ENCODE measurements around the gene IER3. TPM values are rescaled to one million over a fixed set of nuclear protein-coding genes. Genes with fewer than 3 reads are reported as not detected.
A peak's percentile ranks its signal among the peaks of the same experiment; 100 is the strongest.

The IER3 gene
- total and polyA plus RNA-seq, 4 donors, result 1.3 to 8.1 (median 6.7) TPM

- 20% methylated on average over 13 of the region's 13 CpGs for WGBS
- peak overlapping the region; percentile 8 to 79 for H3K9ac ChIP-seq (ENCODE audit: low read depth in 1 of 2, low read length in 2 of 2)
- H3K9me3 ChIP-seq (ENCODE audit: control insufficient read depth in 4 of 4, low read length in 3 of 4), result no peaks in the 10 kb centered on the region
- H3K27me3 ChIP-seq (ENCODE audit: control insufficient read depth in 4 of 4, insufficient read depth in 4 of 4, low read length in 3 of 4), result no peaks in the 10 kb centered on the region
- TF ChIP-seq SP1 (IDR thresholded peaks at IDR 0.05) (no peak), FOXA1 (IDR thresholded peaks at IDR 0.05) (no peak), MAX (IDR thresholded peaks at IDR 0.05) (no peak), REST (IDR thresholded peaks at IDR 0.05) (no peak), CTCF (IDR thresholded peaks at IDR 0.05; ENCODE audit: low read depth, low read length, missing input control) (no peak)
- H3K27ac ChIP-seq (ENCODE audit: low read depth in 1 of 2, low read length in 2 of 2), result peak overlapping the region; percentile 83 to 92
- DNase-seq (ENCODE audit: low spot score), result no peak
- H3K4me3 ChIP-seq (ENCODE audit: low read depth in 1 of 3, low read length in 3 of 3), result peak overlapping the region; percentile 61 to 96 (median 69)
- peaks cover 7 to 30% (median 24%) of the 10 kb centered on the region in 4 donors for H3K36me3 ChIP-seq (ENCODE audit: control insufficient read depth in 4 of 4, insufficient read depth in 3 of 4, low read depth in 1 of 4, low read length in 3 of 4)
- H3K4me1 ChIP-seq (ENCODE audit: control insufficient read depth in 4 of 4, insufficient read depth in 4 of 4, low read length in 3 of 4), result peaks cover 1 to 21% (median 12%) of the 10 kb centered on the region in 4 donors
Observed at GRCh38 chr6:30741789-30742315, 2.5 kb downstream of the IER3 start.

- peak overlapping the region in 1 of 2 donors; percentile 79 for H3K9ac ChIP-seq (ENCODE audit: low read depth in 1 of 2, low read length in 2 of 2)
- WGBS, result 81% methylated on average over 8 of the region's 8 CpGs
- TF ChIP-seq GABPA (IDR thresholded peaks at IDR 0.05 in 1 of 2, conservative IDR thresholded peaks at IDR 0.05 in 1 of 2) (no peak), YY1 (IDR thresholded peaks at IDR 0.05) (no peak), HNF4A (conservative IDR thresholded peaks at IDR 0.05) (no peak), FOXA2 (IDR thresholded peaks at IDR 0.05) (no peak), SP1 (IDR thresholded peaks at IDR 0.05) (no peak), MAX (IDR thresholded peaks at IDR 0.05) (no peak), RAD21 (IDR thresholded peaks at IDR 0.05) (no peak), ZBTB33 (IDR thresholded peaks at IDR 0.05) (no peak), CTCF (IDR thresholded peaks at IDR 0.05; ENCODE audit: low read depth, low read length, missing input control) (no peak), REST (IDR thresholded peaks at IDR 0.05) (no peak), ATF3 (IDR thresholded peaks at IDR 0.05) (no peak), HNF4G (IDR thresholded peaks at IDR 0.05) (no peak), RXRA (IDR thresholded peaks at IDR 0.05) (no peak)
- peaks cover 1 to 21% (median 12%) of the 10 kb centered on the region in 4 donors for H3K4me1 ChIP-seq (ENCODE audit: control insufficient read depth in 4 of 4, insufficient read depth in 4 of 4, low read length in 3 of 4)
- no peaks in the 10 kb centered on the region for H3K9me3 ChIP-seq (ENCODE audit: control insufficient read depth in 4 of 4, low read length in 3 of 4)
- H3K36me3 ChIP-seq (ENCODE audit: control insufficient read depth in 4 of 4, insufficient read depth in 3 of 4, low read depth in 1 of 4, low read length in 3 of 4), result peaks cover 7 to 32% (median 24%) of the 10 kb centered on the region in 4 donors
- no peaks in the 10 kb centered on the region for H3K27me3 ChIP-seq (ENCODE audit: control insufficient read depth in 4 of 4, insufficient read depth in 4 of 4, low read length in 3 of 4)
- peak overlapping the region; percentile 83 to 92 for H3K27ac ChIP-seq (ENCODE audit: low read depth in 1 of 2, low read length in 2 of 2)
- peak overlapping the region in 2 of 3 donors; percentile 61 to 69 for H3K4me3 ChIP-seq (ENCODE audit: low read depth in 1 of 3, low read length in 3 of 3)
- DNase-seq (ENCODE audit: low spot score), result no peak
Observed at GRCh38 chr6:30741063-30741779, 3.1 kb downstream of the IER3 start.

Data from liver (tissue), 9 donors.